B cell (primary cell): Measurements from ENCODE around the gene HIRA. TPM values are rescaled to one million over a fixed set of nuclear protein-coding genes. Genes with fewer than 3 reads are reported as not detected.

Source experiments
- ATAC-seq: fragments of 200-7000 bp; cut with Tn5 transposase; one replicate; pipeline ENCODE4 v1.10.0; 2021; ENCODE audit warnings: low read depth, mild to moderate bottlenecking, moderate number of reproducible peaks, moderate library complexity
- CTCF ChIA-PET: fragments of 350-600 bp; sonication (Branson Sonifier 250); formaldehyde crosslinking; loops from one replicate; lab custom pipeline; 2021; ENCODE audit warnings: antibody characterized with exemption, inconsistent platforms; lab: Charles Lee
- POLR2A ChIA-PET: fragments of 350-600 bp; sonication (Branson Sonifier 250); formaldehyde crosslinking; loops from one replicate; lab custom pipeline; 2021; ENCODE audit warnings: antibody characterized with exemption; lab: Charles Lee
- DNase-seq: peaks from one replicate; pipeline ENCODE4 v3.0.0; 2013
- H2AFZ ChIP-seq: 2 replicates; pipeline ENCODE4 v1.6.1; 2012; ENCODE audit warnings: mild to moderate bottlenecking, low read depth, low read length; ENCODE audit not compliant: insufficient read depth, poor library complexity, severe bottlenecking
- H3K27ac ChIP-seq, 2 donors: 1 replicate in 1 of 2; 2 replicates in 1 of 2; pipeline ENCODE4 v1.5.1; 2012 to 2013; ENCODE audit warnings: low read length in 2 of 2, mild to moderate bottlenecking in 2 of 2, moderate library complexity in 1 of 2
- H3K27me3 ChIP-seq, 4 experiments: fragments of 200-600 bp in 1 of 4; sonication (generic) in 1 of 4; replicated peaks in 1 of 4; 1 replicate in 2 of 4; 2 replicates in 2 of 4; pipeline versions ENCODE4 v1.6.1 to v1.7.0; 2013 to 2016; ENCODE audit warnings: low read length in 3 of 4, mild to moderate bottlenecking in 2 of 4, mixed read lengths in 1 of 4, moderate library complexity in 1 of 4; ENCODE audit not compliant: insufficient read depth in 4 of 4, control insufficient read depth in 3 of 4; ENCODE audit errors: control extremely low read depth in 1 of 4
- H3K36me3 ChIP-seq, 2 experiments: replicated peaks in 1 of 2; 1 replicate in 1 of 2; 2 replicates in 1 of 2; pipeline versions ENCODE4 v1.6.1 to v1.7.1; 2013; ENCODE audit warnings: low read length in 1 of 2; ENCODE audit not compliant: insufficient read depth in 2 of 2, control insufficient read depth in 1 of 2; ENCODE audit errors: control extremely low read depth in 1 of 2, extremely low read depth in 1 of 2
- H3K4me1 ChIP-seq, 2 donors: fragments of 200-600 bp in 1 of 2; sonication (generic) in 1 of 2; 1 replicate in 1 of 2; 2 replicates in 1 of 2; pipeline versions ENCODE4 v1.5.1 to v1.6.1; 2013 to 2017; ENCODE audit warnings: low read length in 2 of 2; ENCODE audit not compliant: control insufficient read depth in 2 of 2, insufficient read depth in 2 of 2
- H3K4me2 ChIP-seq: replicated peaks from 2 replicates; pipeline ENCODE3; 2012; ENCODE audit warnings: mild to moderate bottlenecking, low read depth, low read length; ENCODE audit not compliant: poor library complexity, severe bottlenecking
- H3K4me3 ChIP-seq, 5 experiments: fragments of 200-600 bp in 1 of 5; sonication (generic) in 1 of 5; 1 replicate in 3 of 5; 2 replicates in 2 of 5; pipeline versions ENCODE4 v1.5.1 to v1.7.0; 2011 to 2016; ENCODE audit warnings: low read length in 4 of 5, mild to moderate bottlenecking in 4 of 5, low read depth in 2 of 5, control low read depth in 1 of 5, moderate library complexity in 1 of 5; ENCODE audit not compliant: insufficient read depth in 1 of 5; ENCODE audit errors: control extremely low read depth in 1 of 5, extremely low read depth in 1 of 5
- H3K79me2 ChIP-seq: fragments of 200-600 bp; sonication (generic); one replicate; pipeline ENCODE4 v1.6.0; 2016; ENCODE audit warnings: low read length; ENCODE audit not compliant: control insufficient read depth, insufficient read depth
- H3K9ac ChIP-seq: fragments of 200-600 bp; sonication (generic); 2 replicates; pipeline ENCODE4 v1.6.1; 2017; ENCODE audit warnings: mild to moderate bottlenecking, low read length, moderate library complexity
- H3K9me3 ChIP-seq, 3 donors: one replicate each; pipeline versions ENCODE4 v1.6.1 to v1.7.1; 2013; ENCODE audit warnings: low read length in 2 of 3; ENCODE audit not compliant: control insufficient read depth in 2 of 3, insufficient read depth in 1 of 3; ENCODE audit errors: control extremely low read depth in 1 of 3
- H4K20me1 ChIP-seq: 2 replicates; pipeline ENCODE4 v1.6.0; 2012; ENCODE audit warnings: mild to moderate bottlenecking, low read length; ENCODE audit not compliant: insufficient read depth, control insufficient read depth, poor library complexity, severe bottlenecking
- H3K27ac Mint-ChIP-seq: one replicate; pipeline ENCODE4 v1.8.0; 2021; ENCODE audit warnings: mixed read lengths
- H3K27me3 Mint-ChIP-seq: one replicate; pipeline ENCODE4 v1.8.0; 2021; ENCODE audit warnings: mixed read lengths
- H3K4me1 Mint-ChIP-seq: one replicate; pipeline ENCODE4 v1.8.0; 2021; ENCODE audit warnings: mixed read lengths
- H3K4me3 Mint-ChIP-seq: one replicate; pipeline ENCODE4 v1.8.0; 2021; ENCODE audit warnings: mixed read lengths
- H3K9me3 Mint-ChIP-seq: one replicate; pipeline ENCODE4 v1.8.0; 2022; ENCODE audit warnings: mixed read lengths; ENCODE audit not compliant: insufficient read depth
- CTCF ChIP-seq: fragments of 200-600 bp; IDR thresholded peaks from one replicate; pipeline ENCODE4 v1.8.0; 2022; ENCODE audit warnings: antibody characterized with exemption, mild to moderate bottlenecking
- EZH2 ChIP-seq: IDR thresholded peaks from 2 replicates; pipeline ENCODE4 v1.6.1; 2012; ENCODE audit warnings: borderline replicate concordance, low read depth, mild to moderate bottlenecking, moderate library complexity, low read length; ENCODE audit not compliant: insufficient read depth, poor library complexity, severe bottlenecking
- WGBS: methylation state at CpG from one replicate; pipeline ENCODE4 v1.1.5; 2013; ENCODE audit warnings: missing lambda C conversion rate; ENCODE audit not compliant: insufficient coverage; 5-methylcytosine and 5-hydroxymethylcytosine counted together
- intact Hi-C: fragments of 100-400 bp; cut with micrococcal nuclease; formaldehyde crosslinking; loops from one replicate; pipeline ENCODE4 v1.10.0; 2022
- polyA plus RNA-seq: library from polyadenylated mRNA; depleted of rRNA; stranded (reverse); fragments of >200 nt; gene quantifications from 2 replicates; pipeline ENCODE4 v1.2.3, GENCODE V29; 2012
- total RNA-seq, 2 donors: library from RNA; stranded (reverse); fragments of 120-200 nt in 1 of 2; gene quantifications; 1 replicate in 1 of 2; 2 replicates in 1 of 2; pipeline versions ENCODE4 v1.2.3 to v1.2.4, GENCODE V29; 2013 to 2022

The HIRA gene
- total and polyA plus RNA-seq, 2 donors (not counting 1 experiment from before 2014, with no cell fraction given): 28.3 to 34.5 TPM

- ChIA-PET POLR2A (no interaction called here), CTCF (interaction anchor here (1.3 kb wide), 1 partner anchor 8 kb away, joined by 3 read pairs; no protein-coding TSS in a partner anchor)
- Histone ChIP-seq H3K4me1 (peaks cover under 1 to 4% of the 10 kb centered on the region in 2 donors), H3K4me3 (no peak overlapping the region), H3K36me3 (peaks cover 0 to 94% of the 10 kb centered on the region in 2 experiments), H3K9ac (no peak overlapping the region), H4K20me1 (no peaks in the 10 kb centered on the region), H3K9me3 (peaks cover 0 to 4% (median 0%) of the 10 kb centered on the region in 3 donors), H3K4me2 (no peak overlapping the region), H3K27me3 (no peaks in the 10 kb centered on the region), H3K27ac (no peak overlapping the region), H3K79me2 (peaks cover 25% of the 10 kb centered on the region), H2AFZ (no peak overlapping the region)
- Mint-ChIP-seq H3K27ac (peak overlapping the region; percentile 50), H3K9me3 (no peaks in the 10 kb centered on the region), H3K4me3 (no peak overlapping the region), H3K4me1 (peaks cover 7% of the 10 kb centered on the region), H3K27me3 (no peaks in the 10 kb centered on the region)
- no peak for ATAC-seq
- no peak for TF ChIP-seq EZH2
- TF ChIP-seq CTCF: no peak
- DNase-seq: no peak
- WGBS: 98% methylated on average over 18 of the region's 18 CpGs
- intact Hi-C loops: no loop called here
These were observed 78.0 kb downstream of the HIRA start for GRCh38 chr22:19353363-19354131.

GRCh38 chr22:19352766-19353165, 78.8 kb downstream of the HIRA start:
- Histone ChIP-seq H3K9ac (no peak overlapping the region), H2AFZ (no peak overlapping the region), H3K36me3 (peaks cover 0 to 91% of the 10 kb centered on the region in 2 experiments), H3K27ac (no peak overlapping the region), H4K20me1 (no peaks in the 10 kb centered on the region), H3K79me2 (peaks cover 18% of the 10 kb centered on the region), H3K27me3 (no peaks in the 10 kb centered on the region), H3K4me3 (no peak overlapping the region), H3K9me3 (peaks cover 0 to 4% (median 0%) of the 10 kb centered on the region in 3 donors), H3K4me2 (no peak overlapping the region), H3K4me1 (no peaks in the 10 kb centered on the region)
- TF ChIP-seq EZH2: no peak
- TF ChIP-seq CTCF: no peak
- Mint-ChIP-seq H3K4me1 (peaks cover 2% of the 10 kb centered on the region), H3K27ac (no peak overlapping the region), H3K9me3 (no peaks in the 10 kb centered on the region), H3K4me3 (no peak overlapping the region), H3K27me3 (no peaks in the 10 kb centered on the region)
- 94% methylated on average over 4 of the region's 4 CpGs for WGBS
- DNase-seq (no peak), ATAC-seq (no peak)
- CTCF ChIA-PET: interaction anchor here (1.3 kb wide), 1 partner anchor 9 kb away, joined by 3 read pairs; no protein-coding TSS in a partner anchor
- POLR2A ChIA-PET: no interaction called here
- intact Hi-C loops: no loop called here
